Activated T-cell treated with anti-CD3 and anti-CD28 coated beads for 4 hours (primary cell): Measurements from ENCODE around the gene RNF220.
"Not testable (repeated sequence)": the region's sequence is repeated elsewhere in the genome, so short reads cannot be mapped to it uniquely, and the experiment has no call there.

Experiments used
- DNase-seq: peaks from one replicate; pipeline ENCODE4 v3.0.0-alpha.2; 2020

Gene RNF220

GRCh38 chr1:44684525-44684924, 279.5 kb downstream of the RNF220 start:
- DNase-seq, result no peak

- no peak for DNase-seq
Observed at GRCh38 chr1:44685218-44685617, 280.2 kb downstream of the RNF220 start.

GRCh38 chr1:44685881-44686280, 280.8 kb downstream of the RNF220 start:
- no peak for DNase-seq

- no peak for DNase-seq
Observed at GRCh38 chr1:44688760-44689446, 283.8 kb downstream of the RNF220 start.

GRCh38 chr1:44689447-44689765, 284.4 kb downstream of the RNF220 start:
- no peak for DNase-seq

GRCh38 chr1:44693159-44693558, 288.1 kb downstream of the RNF220 start:
- no peak for DNase-seq

- DNase-seq, result no peak
Observed at GRCh38 chr1:44693900-44694299, 288.8 kb downstream of the RNF220 start.

GRCh38 chr1:44694863-44695478, 289.9 kb downstream of the RNF220 start:
- no peak for DNase-seq

GRCh38 chr1:44695671-44696070, 290.6 kb downstream of the RNF220 start:
- no peak for DNase-seq

- DNase-seq, result no peak
Observed at GRCh38 chr1:44696101-44696500, 291.0 kb downstream of the RNF220 start.

GRCh38 chr1:44696789-44697345, 291.8 kb downstream of the RNF220 start:
- no peak for DNase-seq

- no peak for DNase-seq
Observed at GRCh38 chr1:44698138-44698537, 293.1 kb downstream of the RNF220 start.

- DNase-seq, result not testable (repeated sequence)
Observed at GRCh38 chr1:44699375-44699774, 294.3 kb downstream of the RNF220 start.

- DNase-seq, result no peak
Observed at GRCh38 chr1:44700573-44700972, 295.5 kb downstream of the RNF220 start.

- no peak for DNase-seq
Observed at GRCh38 chr1:44701141-44701573, 296.1 kb downstream of the RNF220 start.
